Measurements from ENCODE around the gene SPECC1.
A peak's percentile ranks its signal among the peaks of the same experiment; 100 is the strongest.

The SPECC1 gene

DNA sequence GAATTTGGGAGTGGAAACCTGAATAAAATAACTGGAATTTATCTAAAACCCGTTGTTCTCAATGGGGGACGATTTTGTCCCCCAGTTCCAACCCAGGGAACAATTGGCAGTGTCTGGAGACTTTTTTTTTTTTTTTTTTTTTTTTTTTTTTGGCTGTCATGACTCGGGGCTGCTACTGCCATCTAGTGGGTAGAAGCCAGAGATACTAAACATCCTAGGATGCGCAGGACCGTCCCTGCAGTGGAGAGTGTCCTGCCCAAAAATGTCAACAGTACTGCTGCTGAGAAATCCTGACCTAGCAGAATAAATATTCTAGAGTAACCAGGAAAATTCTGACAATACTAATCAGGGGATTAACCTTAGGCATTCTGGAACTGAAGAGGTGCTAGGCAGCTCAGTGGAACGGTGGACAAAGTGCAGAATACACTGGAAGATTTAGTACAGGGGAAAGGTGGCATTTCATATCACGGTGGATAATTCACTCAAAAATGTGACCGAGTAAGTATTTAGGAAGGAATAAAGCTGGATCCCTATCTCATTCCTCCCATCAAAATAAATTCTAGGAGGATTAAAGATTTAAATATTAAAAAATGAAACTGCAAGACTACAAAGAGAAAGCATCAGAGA is 107.6 kb downstream of the SPECC1 start:
- Histone ChIP-seq H4K20me1 (ENCODE audit: insufficient read depth, low read length) (no peaks in the 10 kb centered on the region), H3K27me3 (ENCODE audit: insufficient read depth, low read length) (no peaks in the 10 kb centered on the region), H3K36me3 (ENCODE audit: insufficient read depth, low read length) (no peaks in the 10 kb centered on the region), H3K4me3 (ENCODE audit: low read depth, low read length, poor library complexity, severe bottlenecking) (no peak overlapping the region), H3K9ac (ENCODE audit: low read length) (no peak overlapping the region), H3F3A (ENCODE audit: insufficient read depth, low read length) (no peaks in the 10 kb centered on the region), H3K79me2 (ENCODE audit: insufficient read depth, low read length) (no peaks in the 10 kb centered on the region), H3K4me1 (ENCODE audit: insufficient read depth, low read length, severe bottlenecking) (no peaks in the 10 kb centered on the region), H3K4me2 (ENCODE audit: low read length) (no peak overlapping the region), H3K9me3 (ENCODE audit: low read length) (no peaks in the 10 kb centered on the region), H2AFZ (ENCODE audit: low read length) (no peak overlapping the region), H3K27ac (ENCODE audit: low read depth, low read length, poor library complexity, severe bottlenecking) (no peak overlapping the region), H3K9me2 (ENCODE audit: low read depth, low read length) (no peaks in the 10 kb centered on the region)
- no peak for TF ChIP-seq EZH2 (IDR thresholded peaks at IDR 0.05; ENCODE audit: borderline replicate concordance, low read length)
- TF ChIP-seq, protein P1, sequence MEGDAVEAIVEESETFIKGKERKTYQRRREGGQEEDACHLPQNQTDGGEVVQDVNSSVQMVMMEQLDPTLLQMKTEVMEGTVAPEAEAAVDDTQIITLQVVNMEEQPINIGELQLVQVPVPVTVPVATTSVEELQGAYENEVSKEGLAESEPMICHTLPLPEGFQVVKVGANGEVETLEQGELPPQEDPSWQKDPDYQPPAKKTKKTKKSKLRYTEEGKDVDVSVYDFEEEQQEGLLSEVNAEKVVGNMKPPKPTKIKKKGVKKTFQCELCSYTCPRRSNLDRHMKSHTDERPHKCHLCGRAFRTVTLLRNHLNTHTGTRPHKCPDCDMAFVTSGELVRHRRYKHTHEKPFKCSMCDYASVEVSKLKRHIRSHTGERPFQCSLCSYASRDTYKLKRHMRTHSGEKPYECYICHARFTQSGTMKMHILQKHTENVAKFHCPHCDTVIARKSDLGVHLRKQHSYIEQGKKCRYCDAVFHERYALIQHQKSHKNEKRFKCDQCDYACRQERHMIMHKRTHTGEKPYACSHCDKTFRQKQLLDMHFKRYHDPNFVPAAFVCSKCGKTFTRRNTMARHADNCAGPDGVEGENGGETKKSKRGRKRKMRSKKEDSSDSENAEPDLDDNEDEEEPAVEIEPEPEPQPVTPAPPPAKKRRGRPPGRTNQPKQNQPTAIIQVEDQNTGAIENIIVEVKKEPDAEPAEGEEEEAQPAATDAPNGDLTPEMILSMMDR (IDR thresholded peaks at IDR 0.05; ENCODE audit: low read length), result peak; percentile 60

DNA sequence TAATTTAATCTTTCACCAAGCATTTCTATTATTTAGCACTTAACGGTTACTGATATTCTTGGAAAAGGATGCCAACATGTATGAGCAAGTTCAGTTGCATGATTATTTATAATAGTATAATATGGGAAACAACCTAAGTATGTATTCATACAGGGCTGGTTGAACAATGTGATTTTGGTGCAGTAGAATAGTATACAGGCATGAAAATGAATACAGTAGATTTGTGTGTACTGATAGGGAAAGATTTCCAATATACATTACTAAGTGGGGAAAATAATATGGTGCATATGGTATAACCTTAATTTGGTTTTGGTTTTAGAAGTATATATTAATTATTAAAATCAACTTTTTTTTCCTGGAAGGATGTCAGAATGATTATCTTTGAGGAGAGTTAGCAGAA is 109.1 kb downstream of the SPECC1 start:
- Histone ChIP-seq H3K27ac (ENCODE audit: low read depth, low read length, poor library complexity, severe bottlenecking) (no peak overlapping the region), H4K20me1 (ENCODE audit: insufficient read depth, low read length) (no peaks in the 10 kb centered on the region), H3F3A (ENCODE audit: insufficient read depth, low read length) (no peaks in the 10 kb centered on the region), H3K4me1 (ENCODE audit: insufficient read depth, low read length, severe bottlenecking) (no peaks in the 10 kb centered on the region), H3K36me3 (ENCODE audit: insufficient read depth, low read length) (no peaks in the 10 kb centered on the region), H3K4me2 (ENCODE audit: low read length) (no peak overlapping the region), H3K4me3 (ENCODE audit: low read depth, low read length, poor library complexity, severe bottlenecking) (no peak overlapping the region), H2AFZ (ENCODE audit: low read length) (no peak overlapping the region), H3K9me2 (ENCODE audit: low read depth, low read length) (no peaks in the 10 kb centered on the region), H3K79me2 (ENCODE audit: insufficient read depth, low read length) (no peaks in the 10 kb centered on the region), H3K9ac (ENCODE audit: low read length) (no peak overlapping the region), H3K9me3 (ENCODE audit: low read length) (no peaks in the 10 kb centered on the region), H3K27me3 (ENCODE audit: insufficient read depth, low read length) (no peaks in the 10 kb centered on the region)
- TF ChIP-seq, protein P1 (IDR thresholded peaks at IDR 0.05; ENCODE audit: low read length), result no peak
- TF ChIP-seq EZH2 (IDR thresholded peaks at IDR 0.05; ENCODE audit: borderline replicate concordance, low read length), result no peak

DNA sequence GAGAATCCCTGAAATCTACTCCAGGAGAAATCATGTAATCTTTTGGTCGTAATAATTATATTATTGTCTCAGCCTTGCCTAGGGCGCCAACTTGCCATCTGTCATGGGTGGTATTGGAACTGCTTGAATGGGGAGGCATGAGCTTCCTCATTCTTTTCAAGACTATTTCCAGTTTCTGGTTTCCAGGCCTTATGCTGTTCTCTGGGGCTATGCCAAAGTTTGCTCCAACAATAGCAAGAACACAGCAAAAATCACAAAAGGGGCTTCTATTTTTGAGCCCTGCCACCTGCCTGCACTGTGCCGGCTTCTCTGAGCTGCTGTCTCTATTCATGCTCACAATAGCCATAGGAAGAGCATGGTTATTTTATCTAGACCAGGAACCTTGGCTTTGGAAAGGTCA is 111.7 kb downstream of the SPECC1 start:
- Histone ChIP-seq H3K36me3 (ENCODE audit: insufficient read depth, low read length) (no peaks in the 10 kb centered on the region), H3K27ac (ENCODE audit: low read depth, low read length, poor library complexity, severe bottlenecking) (no peak overlapping the region), H3K9ac (ENCODE audit: low read length) (no peak overlapping the region), H3K4me1 (ENCODE audit: insufficient read depth, low read length, severe bottlenecking) (no peaks in the 10 kb centered on the region), H3K4me3 (ENCODE audit: low read depth, low read length, poor library complexity, severe bottlenecking) (no peak overlapping the region), H4K20me1 (ENCODE audit: insufficient read depth, low read length) (no peaks in the 10 kb centered on the region), H3K79me2 (ENCODE audit: insufficient read depth, low read length) (no peaks in the 10 kb centered on the region), H3K4me2 (ENCODE audit: low read length) (no peak overlapping the region), H3F3A (ENCODE audit: insufficient read depth, low read length) (no peaks in the 10 kb centered on the region), H3K9me2 (ENCODE audit: low read depth, low read length) (no peaks in the 10 kb centered on the region), H2AFZ (ENCODE audit: low read length) (no peak overlapping the region), H3K9me3 (ENCODE audit: low read length) (no peaks in the 10 kb centered on the region), H3K27me3 (ENCODE audit: insufficient read depth, low read length) (no peaks in the 10 kb centered on the region)
- TF ChIP-seq, protein P1 (IDR thresholded peaks at IDR 0.05; ENCODE audit: low read length), result no peak
- no peak for TF ChIP-seq EZH2 (IDR thresholded peaks at IDR 0.05; ENCODE audit: borderline replicate concordance, low read length)

Data from OCI-LY1 (cell line).